C4-2B (cell line): Measurements from ENCODE around the gene EPB41.

Source experiments
- H3K27ac ChIP-seq: fragments of 450-650 bp; 2 replicates; pipeline ENCODE4 v1.5.1; 2017
- ZFX ChIP-seq: fragments of 450-650 bp; IDR thresholded peaks from 2 replicates; pipeline ENCODE4 v1.6.1; 2017
- TF ChIP-seq, protein P1 (sequence below): fragments of 450-650 bp; conservative IDR thresholded peaks from 2 replicates; pipeline ENCODE4 v1.5.1; 2017; ENCODE audit warnings: mild to moderate bottlenecking

EPB41 gene

DNA sequence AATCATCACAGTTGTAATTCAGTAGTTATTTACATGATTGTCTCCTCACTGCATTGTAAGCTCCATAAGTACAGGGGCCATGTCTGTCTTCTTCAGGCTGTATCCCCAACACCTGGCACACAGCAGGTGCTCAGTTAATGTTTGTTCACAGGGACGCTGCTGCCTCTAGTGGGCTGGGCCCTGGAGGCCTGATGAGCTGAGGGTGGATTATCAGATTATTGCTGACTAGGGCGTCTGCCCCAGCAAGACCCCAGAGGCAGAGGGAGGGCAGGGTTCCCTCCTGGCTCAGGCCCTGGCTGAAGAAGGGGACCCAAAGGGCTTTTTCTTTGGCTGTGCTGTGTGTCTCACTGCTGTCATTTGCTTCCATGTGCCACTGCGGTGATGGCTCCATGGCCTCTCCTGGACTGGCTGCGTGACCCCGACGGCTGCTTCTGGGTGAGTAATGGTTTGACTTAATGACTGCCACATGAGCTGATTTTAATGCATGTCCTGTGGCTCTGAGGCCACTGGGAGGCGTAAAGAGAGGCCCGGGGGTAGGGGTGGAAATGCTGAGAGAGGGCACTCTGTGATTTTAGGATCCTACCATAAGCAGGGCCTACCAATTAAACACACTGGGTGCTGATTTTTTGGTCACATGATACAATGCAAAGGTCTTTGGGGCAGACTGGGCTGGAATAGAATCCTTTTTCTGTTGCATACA, 20.8 kb upstream of the EPB41 start:
- no peak overlapping the region for H3K27ac ChIP-seq
- no peak for TF ChIP-seq ZFX
- TF ChIP-seq, protein P1, sequence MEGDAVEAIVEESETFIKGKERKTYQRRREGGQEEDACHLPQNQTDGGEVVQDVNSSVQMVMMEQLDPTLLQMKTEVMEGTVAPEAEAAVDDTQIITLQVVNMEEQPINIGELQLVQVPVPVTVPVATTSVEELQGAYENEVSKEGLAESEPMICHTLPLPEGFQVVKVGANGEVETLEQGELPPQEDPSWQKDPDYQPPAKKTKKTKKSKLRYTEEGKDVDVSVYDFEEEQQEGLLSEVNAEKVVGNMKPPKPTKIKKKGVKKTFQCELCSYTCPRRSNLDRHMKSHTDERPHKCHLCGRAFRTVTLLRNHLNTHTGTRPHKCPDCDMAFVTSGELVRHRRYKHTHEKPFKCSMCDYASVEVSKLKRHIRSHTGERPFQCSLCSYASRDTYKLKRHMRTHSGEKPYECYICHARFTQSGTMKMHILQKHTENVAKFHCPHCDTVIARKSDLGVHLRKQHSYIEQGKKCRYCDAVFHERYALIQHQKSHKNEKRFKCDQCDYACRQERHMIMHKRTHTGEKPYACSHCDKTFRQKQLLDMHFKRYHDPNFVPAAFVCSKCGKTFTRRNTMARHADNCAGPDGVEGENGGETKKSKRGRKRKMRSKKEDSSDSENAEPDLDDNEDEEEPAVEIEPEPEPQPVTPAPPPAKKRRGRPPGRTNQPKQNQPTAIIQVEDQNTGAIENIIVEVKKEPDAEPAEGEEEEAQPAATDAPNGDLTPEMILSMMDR, result no peak

DNA sequence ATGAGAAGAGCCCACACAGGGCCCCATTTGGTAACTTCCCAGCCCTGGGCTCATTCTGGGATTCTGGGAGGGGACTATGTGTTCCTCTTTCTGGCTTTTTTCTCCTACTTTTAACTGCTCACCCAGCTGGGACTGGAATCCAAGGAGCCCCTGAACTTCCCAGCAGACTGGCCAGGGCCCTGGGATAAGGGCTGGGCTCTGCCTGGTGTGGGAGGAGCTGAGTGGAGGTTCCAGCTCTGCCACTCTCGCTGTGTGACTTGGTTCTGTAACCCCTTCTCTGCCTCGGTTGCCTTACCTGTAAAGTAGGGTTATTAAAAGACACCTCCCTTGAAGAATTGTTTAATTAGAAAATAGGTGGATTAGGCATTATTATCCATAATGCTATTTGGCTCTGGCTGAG, 19.6 kb upstream of the EPB41 start:
- H3K27ac ChIP-seq, result no peak overlapping the region
- TF ChIP-seq ZFX, result no peak
- TF ChIP-seq, protein P1, result no peak

DNA sequence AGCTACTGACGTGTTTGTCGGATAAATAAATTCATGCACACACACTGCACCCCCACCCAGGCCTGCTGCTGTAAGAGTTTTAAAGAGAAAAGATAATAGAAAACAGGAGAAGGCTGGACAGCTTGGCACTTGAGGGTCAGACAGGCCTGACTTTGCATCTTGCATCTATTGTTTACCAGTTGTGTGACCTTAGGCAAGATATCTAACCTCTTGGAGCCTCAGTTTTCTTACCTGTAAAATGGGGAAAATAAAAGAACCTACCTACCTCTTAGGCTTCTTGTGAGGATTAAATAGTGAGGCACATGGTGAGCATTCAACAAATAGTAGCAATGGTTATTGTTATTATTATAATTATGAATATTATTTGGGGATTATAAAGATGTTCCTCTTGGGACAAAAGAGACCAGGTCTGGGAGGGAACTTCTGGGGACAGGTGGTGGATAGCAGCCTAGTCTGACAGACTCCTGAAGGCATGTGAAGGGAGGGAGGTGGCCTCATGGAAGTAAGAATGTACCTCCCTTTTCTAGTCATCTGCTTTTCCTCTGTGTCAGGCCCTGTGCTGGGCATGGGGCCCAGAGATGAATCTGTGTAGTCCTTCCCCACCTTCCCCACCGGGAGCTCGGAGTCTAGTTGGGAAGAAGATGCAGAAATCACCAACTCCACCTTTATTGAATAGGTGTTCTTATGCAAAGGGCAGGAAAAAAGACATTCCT, 18.3 kb upstream of the EPB41 start:
- H3K27ac ChIP-seq, result no peak overlapping the region
- no peak for TF ChIP-seq ZFX
- TF ChIP-seq, protein P1, result no peak

DNA sequence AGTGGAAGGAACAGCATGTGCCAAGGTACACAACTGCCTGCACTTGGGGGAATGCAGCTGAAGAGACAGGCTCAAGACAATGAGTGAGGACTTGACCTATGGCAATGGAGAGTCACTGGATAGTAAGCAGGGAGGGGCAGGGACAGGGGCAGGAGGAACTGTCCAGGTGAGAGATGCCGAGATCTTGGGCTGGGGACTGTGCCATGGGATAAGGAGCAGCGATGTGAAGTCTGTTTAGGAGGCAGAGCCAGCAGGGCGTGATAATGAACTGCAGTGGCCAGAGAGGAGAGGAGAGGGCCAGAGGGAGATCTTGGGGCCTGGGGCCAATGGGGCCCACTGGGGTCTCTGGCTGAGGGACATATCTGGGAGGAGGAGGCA, 17.8 kb upstream of the EPB41 start:
- TF ChIP-seq, protein P1, result no peak
- no peak for TF ChIP-seq ZFX
- H3K27ac ChIP-seq, result no peak overlapping the region

DNA sequence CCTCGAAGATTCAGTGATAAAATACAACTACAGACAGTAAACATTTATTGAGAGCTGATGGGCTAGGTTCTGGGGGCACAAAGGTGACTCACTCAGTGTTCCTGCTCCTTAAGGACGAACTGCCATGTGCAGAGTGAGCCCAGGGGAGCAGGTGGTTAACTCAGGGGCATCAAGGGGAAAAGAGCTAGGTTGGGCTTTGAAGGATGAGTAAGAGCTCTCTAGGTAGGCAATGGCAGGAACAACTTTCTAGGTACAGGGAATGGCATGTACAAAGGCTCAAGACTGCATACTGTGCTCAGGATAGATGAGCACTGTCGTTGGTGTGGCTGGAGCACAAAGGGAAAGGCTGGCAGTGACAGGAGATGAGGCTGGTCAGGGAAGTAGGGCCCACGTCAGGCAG, 16.6 kb upstream of the EPB41 start:
- no peak overlapping the region for H3K27ac ChIP-seq

DNA sequence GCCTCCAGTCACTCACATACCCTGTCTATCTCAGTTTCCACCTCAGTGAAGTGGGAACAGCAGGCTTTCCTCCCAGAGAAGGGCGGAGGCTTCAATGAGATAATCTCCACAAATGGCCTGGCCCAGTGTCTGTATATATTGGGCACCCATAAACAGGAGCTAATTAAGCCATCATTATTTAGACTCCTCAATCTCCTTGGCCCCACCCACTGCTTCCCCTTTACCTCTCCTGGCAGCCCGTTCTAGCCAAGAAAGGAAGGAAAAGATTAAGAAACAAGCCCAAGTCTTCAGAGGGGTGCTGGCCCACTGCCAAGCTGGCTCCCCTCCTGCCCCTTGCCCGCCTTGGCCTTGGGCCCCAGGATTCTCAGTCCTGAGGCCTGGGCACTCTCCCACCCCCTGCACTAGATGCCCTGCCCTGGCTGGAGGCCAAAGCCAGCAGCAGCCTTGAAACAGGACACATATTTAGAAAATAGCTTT, 15.9 kb upstream of the EPB41 start:
- H3K27ac ChIP-seq, result no peak overlapping the region
- TF ChIP-seq, protein P1, result no peak
- TF ChIP-seq ZFX, result no peak

More for the DNA sequence above, 16.6 kb upstream of the EPB41 start:
- TF ChIP-seq ZFX, result no peak
- TF ChIP-seq, protein P1, result no peak

DNA sequence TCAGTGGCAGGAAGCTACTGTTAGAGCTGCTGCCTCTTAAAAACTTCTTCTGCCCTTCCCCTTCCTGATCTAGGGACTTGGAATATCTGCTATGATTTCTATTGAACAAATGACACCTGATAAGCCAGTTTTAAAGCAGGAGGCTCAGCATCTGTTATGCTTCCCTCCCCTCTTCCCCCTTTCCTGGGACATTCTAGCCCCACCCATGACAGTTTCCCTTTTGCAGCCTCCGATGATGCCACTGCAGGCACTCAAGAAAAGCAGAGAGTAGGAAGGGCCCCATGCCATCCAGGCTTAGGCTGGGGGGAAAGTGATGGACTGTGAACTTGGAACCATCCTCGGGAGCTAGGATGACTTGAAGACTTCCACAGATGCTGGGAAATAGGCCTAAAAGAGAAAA, 15.1 kb upstream of the EPB41 start:
- TF ChIP-seq, protein P1, result no peak
- no peak for TF ChIP-seq ZFX
- H3K27ac ChIP-seq, result no peak overlapping the region
